HCT116 (cell line): ENCODE results near the gene KIF26B. TPM values are rescaled to one million over a fixed set of nuclear protein-coding genes. Genes with fewer than 3 reads are reported as not detected.

Source experiments
- ATAC-seq: fragments of 200-7000 bp; cut with Tn5 transposase; 2 replicates; pipeline ENCODE4 v1.9.1; 2020; ENCODE audit warnings: mild to moderate bottlenecking, moderate library complexity
- BruUV-seq: library from RNA; stranded (reverse); fragments of 400-500 nt; replicated peaks from 2 replicates; lab custom pipeline; 2021; lab: Mats Ljungman, UMichigan
- CTCF ChIA-PET: fragments of 300-600 bp; sonication (Branson Sonifier 250); formaldehyde crosslinking; loops from one replicate; lab custom pipeline; 2021; ENCODE audit warnings: antibody characterized with exemption; lab: Charles Lee
- POLR2A ChIA-PET: fragments of 300-600, 350-600 bp; sonication (Branson Sonifier 250); formaldehyde crosslinking; loops from one replicate; lab custom pipeline; 2021; ENCODE audit warnings: antibody characterized with exemption; lab: Charles Lee
- RAD21 ChIA-PET, 2 experiments: fragments of 300-600 bp; sonication (Branson Sonifier 250); formaldehyde crosslinking; loops; one replicate each; lab custom pipeline; 2023; ENCODE audit warnings: low total read pairs in 2 of 2; ENCODE audit not compliant: uncharacterized antibody in 2 of 2, unreplicated experiment in 2 of 2, low non-redundant PET in 1 of 2; lab: Charles Lee
- DNase-seq: peaks from one replicate; pipeline ENCODE4 v3.0.0-alpha.2; 2010; ENCODE audit warnings: low read depth, low spot score
- H2AFZ ChIP-seq: fragments of 200-600 bp; shearing (Covaris generic), sonication (generic); 2 replicates; pipeline ENCODE4 v1.6.1; 2017; ENCODE audit warnings: low read depth, mixed run types, mixed read lengths, antibody characterized with exemption, low read length; ENCODE audit not compliant: poor library complexity, severe bottlenecking
- H3K27ac ChIP-seq: 2 replicates; pipeline ENCODE4 v1.5.1; 2012; ENCODE audit warnings: low read depth, low read length
- H3K27me3 ChIP-seq: fragments of 200-600 bp; sonication (generic); 2 replicates; pipeline ENCODE4 v1.6.1; 2016; ENCODE audit warnings: mixed run types, low read length, mixed read lengths; ENCODE audit not compliant: insufficient read depth
- H3K36me3 ChIP-seq, 2 experiments: fragments of 200-500 bp in 1 of 2; fragments of 200-600 bp in 1 of 2; sonication (Bioruptor generic) in 1 of 2; sonication (generic) in 1 of 2; 2 replicates each; pipeline versions ENCODE4 v1.5.1 to v1.6.1; 2014 to 2016; ENCODE audit warnings: low read length in 2 of 2, inconsistent platforms in 1 of 2, mixed read lengths in 1 of 2, mixed run types in 1 of 2; ENCODE audit not compliant: insufficient read depth in 2 of 2, control insufficient read depth in 1 of 2
- H3K4me1 ChIP-seq, 2 experiments: fragments of 200-600 bp in 1 of 2; sonication (generic) in 1 of 2; 2 replicates each; pipeline versions ENCODE4 v1.5.1 to v1.6.1; 2012 to 2017; ENCODE audit warnings: low read length in 2 of 2, inconsistent platforms in 1 of 2, mild to moderate bottlenecking in 1 of 2, mixed read lengths in 1 of 2, mixed run types in 1 of 2, moderate library complexity in 1 of 2; ENCODE audit not compliant: insufficient read depth in 2 of 2, control insufficient read depth in 1 of 2
- H3K4me2 ChIP-seq: fragments of 200-600 bp; sonication (generic); 2 replicates; pipeline ENCODE4 v1.6.1; 2017; ENCODE audit warnings: mixed run types, low read length, mixed read lengths
- H3K4me3 ChIP-seq, 2 experiments: fragments of 200-600 bp in 1 of 2; sonication (generic) in 1 of 2; replicated peaks in 1 of 2; 2 replicates each; pipeline ENCODE4 v1.5.1; 2011 to 2016; ENCODE audit warnings: low read length in 2 of 2, control low read depth in 1 of 2, low read depth in 1 of 2, mild to moderate bottlenecking in 1 of 2, mixed read lengths in 1 of 2, mixed run types in 1 of 2
- H3K79me2 ChIP-seq: fragments of 200-600 bp; sonication (generic); 2 replicates; pipeline ENCODE4 v1.6.1; 2017; ENCODE audit warnings: mild to moderate bottlenecking, mixed run types, low read length, moderate library complexity, mixed read lengths; ENCODE audit not compliant: insufficient read depth
- H3K9ac ChIP-seq: fragments of 200-600 bp; sonication (generic); 2 replicates; pipeline ENCODE4 v1.6.1; 2016; ENCODE audit warnings: low read length, mixed read lengths
- H3K9me2 ChIP-seq: fragments of 200-600 bp; sonication (generic), shearing (Covaris generic); 2 replicates; pipeline ENCODE4 v1.6.1; 2017; ENCODE audit warnings: mixed run types, mild to moderate bottlenecking, moderate library complexity; ENCODE audit not compliant: insufficient read depth
- H3K9me3 ChIP-seq, 2 experiments: fragments of 200-500 bp in 1 of 2; fragments of 200-600 bp in 1 of 2; sonication (Bioruptor generic) in 1 of 2; sonication (generic) in 1 of 2; 2 replicates each; pipeline ENCODE4 v1.6.1; 2014 to 2017; ENCODE audit warnings: low read length in 2 of 2, mixed read lengths in 2 of 2, inconsistent platforms in 1 of 2, low read depth in 1 of 2, mild to moderate bottlenecking in 1 of 2, mixed run types in 1 of 2, moderate library complexity in 1 of 2; ENCODE audit not compliant: control insufficient read depth in 1 of 2, insufficient read depth in 1 of 2
- H4K20me1 ChIP-seq: fragments of 200-600 bp; sonication (generic), shearing (Covaris generic); 2 replicates; pipeline ENCODE4 v1.6.1; 2017; ENCODE audit warnings: mixed run types, mild to moderate bottlenecking, moderate library complexity; ENCODE audit not compliant: insufficient read depth
- ATF3 ChIP-seq: IDR thresholded peaks from 2 replicates; pipeline ENCODE4 v1.6.1; 2012
- CBX3 ChIP-seq: IDR thresholded peaks from 2 replicates; pipeline ENCODE4 v1.6.1; 2012; ENCODE audit warnings: low read depth
- CEBPB ChIP-seq: IDR thresholded peaks from 2 replicates; pipeline ENCODE4 v1.6.1; 2012; ENCODE audit warnings: low read depth
- CTCF ChIP-seq, 3 experiments: fragments of 200-600 bp in 1 of 3; sonication (generic) in 1 of 3; IDR thresholded peaks in 2 of 3; conservative IDR thresholded peaks in 1 of 3; 2 replicates each; pipeline ENCODE4 v1.5.1; 2012 to 2017; ENCODE audit warnings: low read depth in 2 of 3, low read length in 2 of 3, antibody characterized with exemption in 1 of 3, borderline replicate concordance in 1 of 3, control low read depth in 1 of 3, mild to moderate bottlenecking in 1 of 3, mixed read lengths in 1 of 3, mixed run types in 1 of 3, moderate library complexity in 1 of 3; ENCODE audit not compliant: insufficient read depth in 1 of 3
- ELF1 ChIP-seq: IDR thresholded peaks from 2 replicates; pipeline ENCODE4 v1.6.1; 2012; ENCODE audit warnings: low read depth, borderline replicate concordance
- EZH2 ChIP-seq: fragments of 200-600 bp; sonication (generic); IDR thresholded peaks from 2 replicates; pipeline ENCODE4 v1.6.1; 2017; ENCODE audit warnings: antibody characterized with exemption, mixed run types
- EZH2phosphoT487 ChIP-seq: fragments of 200-600 bp; IDR thresholded peaks from 2 replicates; pipeline ENCODE4 v1.6.1; 2018; ENCODE audit warnings: antibody characterized with exemption, borderline replicate concordance
- JUND ChIP-seq: IDR thresholded peaks from 2 replicates; pipeline ENCODE4 v1.6.1; 2012
- MAX ChIP-seq: IDR thresholded peaks from 2 replicates; pipeline ENCODE4 v1.6.1; 2012
- POLR2A ChIP-seq: IDR thresholded peaks from 2 replicates; pipeline ENCODE4 v1.7.0; 2011; ENCODE audit warnings: borderline replicate concordance; ENCODE audit not compliant: insufficient read depth, insufficient read length; ENCODE audit errors: extremely low read depth
- POLR2AphosphoS5 ChIP-seq: IDR thresholded peaks from 2 replicates; pipeline ENCODE4 v1.6.1; 2011; ENCODE audit warnings: mild to moderate bottlenecking, low read depth, low read length, moderate library complexity
- RAD21 ChIP-seq: IDR thresholded peaks from 2 replicates; pipeline ENCODE4 v1.6.1; 2012; ENCODE audit warnings: low read depth, mild to moderate bottlenecking
- SIN3A ChIP-seq: IDR thresholded peaks from 2 replicates; pipeline ENCODE4 v1.6.1; 2012; ENCODE audit warnings: low read depth
- SRF ChIP-seq: IDR thresholded peaks from 2 replicates; pipeline ENCODE4 v1.6.1; 2012; ENCODE audit warnings: low read depth
- TCF7L2 ChIP-seq: IDR thresholded peaks from 2 replicates; pipeline ENCODE4 v1.7.0; 2011; ENCODE audit warnings: borderline replicate concordance, inconsistent platforms; ENCODE audit not compliant: insufficient read depth, insufficient read length; ENCODE audit errors: extremely low read depth
- YY1 ChIP-seq: IDR thresholded peaks from 2 replicates; pipeline ENCODE4 v1.6.1; 2011; ENCODE audit warnings: low read length, low read depth, moderate library complexity, mild to moderate bottlenecking; ENCODE audit not compliant: insufficient replicate concordance; ENCODE audit errors: extremely low read depth
- ZBTB33 ChIP-seq: IDR thresholded peaks from 2 replicates; pipeline ENCODE4 v1.6.1; 2011; ENCODE audit warnings: mild to moderate bottlenecking, low read length, moderate library complexity; ENCODE audit not compliant: insufficient replicate concordance; ENCODE audit errors: extremely low read depth
- ZFX ChIP-seq: fragments of 450-650 bp; IDR thresholded peaks from 2 replicates; pipeline ENCODE4 v1.6.1; 2017
- intact Hi-C: fragments of 100-400 bp; cut with micrococcal nuclease; formaldehyde crosslinking; loops from 2 replicates; pipeline ENCODE4 v1.10.0; 2022
- total RNA-seq: library from RNA; stranded (reverse); gene quantifications from one replicate; pipeline ENCODE4 v1.2.1, GENCODE V29; 2021; ENCODE audit not compliant: unreplicated experiment

Gene KIF26B
- total RNA-seq, 1 experiment from 2014 or later, result 0.49 TPM

GRCh38 chr1:245382981-245383380, 228.2 kb downstream of the KIF26B start:
- ATAC-seq, result no peak
- RAD21 ChIA-PET, result no interaction called here
- Histone ChIP-seq H3K4me2 (no peak overlapping the region), H3K4me1 (peaks cover 0 to 3% of the 10 kb centered on the region in 2 experiments; a peak in 1 of 4 replicates), H4K20me1 (no peaks in the 10 kb centered on the region), H3K79me2 (no peaks in the 10 kb centered on the region), H3K9ac (no peak overlapping the region), H3K27me3 (peaks cover 28% of the 10 kb centered on the region), H3K36me3 (no peaks in the 10 kb centered on the region), H3K9me3 (no peaks in the 10 kb centered on the region), H3K4me3 (no peak overlapping the region), H3K9me2 (no peaks in the 10 kb centered on the region), H2AFZ (no peak overlapping the region)
- CTCF ChIA-PET, result no interaction called here
- BruUV-seq, result no TSS peak
- no peak for DNase-seq
- TF ChIP-seq CEBPB (no peak), RAD21 (no peak), ELF1 (no peak), MAX (no peak), SRF (no peak), ZFX (no peak), CTCF (IDR thresholded peaks at IDR 0.05 in 2 of 3, conservative IDR thresholded peaks at IDR 0.05 in 1 of 3; ENCODE audit: borderline replicate concordance in 1 of 3, insufficient read depth in 1 of 3, low read depth in 2 of 3, low read length in 2 of 3) (no peak), EZH2phosphoT487 (no peak), EZH2 (no peak), TCF7L2 (no peak), CBX3 (no peak), SIN3A (no peak), ATF3 (no peak), ZBTB33 (no peak), POLR2AphosphoS5 (no peak), JUND (no peak), POLR2A (no peak), YY1 (no peak)
- TF ChIP-seq, all 23 proteins: peak for 0
- POLR2A ChIA-PET, result no interaction called here
- H3K27ac ChIP-seq, result no peak overlapping the region
- intact Hi-C loops, result loop anchor here (5.0 kb wide), 1 partner anchor 619 kb away; no protein-coding TSS in a partner anchor
